Measurements from ENCODE around the gene HAND2. TPM values are rescaled to one million over a fixed set of nuclear protein-coding genes. Genes with fewer than 3 reads are reported as not detected.

Gene HAND2
- not detected for total RNA-seq

- Mint-ChIP-seq H3K27ac (peak within 1 kb of the TSS; percentile 76), H3K27me3 (peaks cover 89% of the 10 kb centered on the region), H3K4me1 (peaks cover 15% of the 10 kb centered on the region), H3K36me3 (peaks cover 7% of the 10 kb centered on the region), H3K4me3 (peak within 1 kb of the TSS; percentile 58), H3K9me3 (peaks cover 10% of the 10 kb centered on the region)
- DNase-seq (no peak), ATAC-seq (ENCODE audit: low read depth) (no peak)
- POLR2A ChIA-PET, result no interaction called here
Measured at GRCh38 chr4:173529477-173530325, at the start of gene HAND2. HAND2 (minus strand) TSS chr4:173530229; CDS start chr4:173529289, 940 bp downstream.

- Mint-ChIP-seq H3K36me3 (no peaks in the 10 kb centered on the region), H3K9me3 (no peaks in the 10 kb centered on the region), H3K4me1 (no peaks in the 10 kb centered on the region), H3K4me3 (no peak overlapping the region), H3K27ac (no peak overlapping the region), H3K27me3 (no peaks in the 10 kb centered on the region)
- ATAC-seq (ENCODE audit: low read depth) (no peak), DNase-seq (no peak)
- POLR2A ChIA-PET, result no interaction called here
Measured at GRCh38 chr4:173578956-173579355, 48.9 kb upstream of the HAND2 start.

GRCh38 chr4:173577963-173578362 lies 47.9 kb upstream of the HAND2 start:
- no peaks in the 10 kb centered on the region for H3K27me3 Mint-ChIP-seq
- H3K9me3 Mint-ChIP-seq, result no peaks in the 10 kb centered on the region
- no peak overlapping the region for H3K27ac Mint-ChIP-seq
- H3K4me1 Mint-ChIP-seq, result no peaks in the 10 kb centered on the region
- no peaks in the 10 kb centered on the region for H3K36me3 Mint-ChIP-seq
- ATAC-seq (ENCODE audit: low read depth) (no peak), DNase-seq (no peak)
- POLR2A ChIA-PET, result no interaction called here
- no peak overlapping the region for H3K4me3 Mint-ChIP-seq

- no peaks in the 10 kb centered on the region for H3K36me3 Mint-ChIP-seq
- DNase-seq (no peak), ATAC-seq (ENCODE audit: low read depth) (no peak)
- no peaks in the 10 kb centered on the region for H3K9me3 Mint-ChIP-seq
- H3K27me3 Mint-ChIP-seq, result no peaks in the 10 kb centered on the region
- H3K4me1 Mint-ChIP-seq, result no peaks in the 10 kb centered on the region
- POLR2A ChIA-PET, result no interaction called here
- H3K4me3 Mint-ChIP-seq, result no peak overlapping the region
- H3K27ac Mint-ChIP-seq, result no peak overlapping the region
Measured at GRCh38 chr4:173575482-173576152, 45.6 kb upstream of the HAND2 start.

GRCh38 chr4:173573725-173574124 lies 43.7 kb upstream of the HAND2 start:
- Mint-ChIP-seq H3K27me3 (no peaks in the 10 kb centered on the region), H3K4me1 (no peaks in the 10 kb centered on the region), H3K27ac (no peak overlapping the region), H3K9me3 (no peaks in the 10 kb centered on the region), H3K36me3 (no peaks in the 10 kb centered on the region), H3K4me3 (no peak overlapping the region)
- POLR2A ChIA-PET, result no interaction called here
- no peak for DNase-seq
- ATAC-seq (ENCODE audit: low read depth), result no peak

GRCh38 chr4:173573286-173573685 lies 43.3 kb upstream of the HAND2 start:
- DNase-seq, result no peak
- Mint-ChIP-seq H3K4me3 (no peak overlapping the region), H3K9me3 (no peaks in the 10 kb centered on the region), H3K36me3 (no peaks in the 10 kb centered on the region), H3K27ac (no peak overlapping the region), H3K27me3 (no peaks in the 10 kb centered on the region), H3K4me1 (no peaks in the 10 kb centered on the region)
- POLR2A ChIA-PET, result no interaction called here
- ATAC-seq (ENCODE audit: low read depth), result no peak

GRCh38 chr4:173572493-173573129 lies 42.6 kb upstream of the HAND2 start:
- no peak for ATAC-seq (ENCODE audit: low read depth)
- H3K4me3 Mint-ChIP-seq, result no peak overlapping the region
- H3K27ac Mint-ChIP-seq, result no peak overlapping the region
- H3K4me1 Mint-ChIP-seq, result no peaks in the 10 kb centered on the region
- no peak for DNase-seq
- no peaks in the 10 kb centered on the region for H3K27me3 Mint-ChIP-seq
- no peaks in the 10 kb centered on the region for H3K9me3 Mint-ChIP-seq
- POLR2A ChIA-PET, result no interaction called here
- H3K36me3 Mint-ChIP-seq, result no peaks in the 10 kb centered on the region

- H3K4me1 Mint-ChIP-seq, result no peaks in the 10 kb centered on the region
- POLR2A ChIA-PET, result no interaction called here
- H3K9me3 Mint-ChIP-seq, result no peaks in the 10 kb centered on the region
- no peaks in the 10 kb centered on the region for H3K27me3 Mint-ChIP-seq
- ATAC-seq (ENCODE audit: low read depth) (no peak), DNase-seq (no peak)
- no peaks in the 10 kb centered on the region for H3K36me3 Mint-ChIP-seq
- no peak overlapping the region for H3K27ac Mint-ChIP-seq
- H3K4me3 Mint-ChIP-seq, result no peak overlapping the region
Measured at GRCh38 chr4:173571620-173572019, 41.6 kb upstream of the HAND2 start.

GRCh38 chr4:173565281-173565680 lies 35.3 kb upstream of the HAND2 start:
- no peaks in the 10 kb centered on the region for H3K9me3 Mint-ChIP-seq
- no peak overlapping the region for H3K27ac Mint-ChIP-seq
- H3K27me3 Mint-ChIP-seq, result no peaks in the 10 kb centered on the region
- DNase-seq (no peak), ATAC-seq (ENCODE audit: low read depth) (no peak)
- POLR2A ChIA-PET, result no interaction called here
- H3K4me3 Mint-ChIP-seq, result no peak overlapping the region
- H3K36me3 Mint-ChIP-seq, result no peaks in the 10 kb centered on the region
- no peaks in the 10 kb centered on the region for H3K4me1 Mint-ChIP-seq

GRCh38 chr4:173564461-173564860 lies 34.4 kb upstream of the HAND2 start:
- no peak overlapping the region for H3K4me3 Mint-ChIP-seq
- no peaks in the 10 kb centered on the region for H3K9me3 Mint-ChIP-seq
- DNase-seq (no peak), ATAC-seq (ENCODE audit: low read depth) (no peak)
- no peak overlapping the region for H3K27ac Mint-ChIP-seq
- no peaks in the 10 kb centered on the region for H3K4me1 Mint-ChIP-seq
- no peaks in the 10 kb centered on the region for H3K27me3 Mint-ChIP-seq
- POLR2A ChIA-PET, result no interaction called here
- H3K36me3 Mint-ChIP-seq, result no peaks in the 10 kb centered on the region

- Mint-ChIP-seq H3K27ac (no peak overlapping the region), H3K27me3 (peaks cover 3% of the 10 kb centered on the region), H3K36me3 (no peaks in the 10 kb centered on the region), H3K4me3 (no peak overlapping the region), H3K4me1 (no peaks in the 10 kb centered on the region), H3K9me3 (no peaks in the 10 kb centered on the region)
- ATAC-seq (ENCODE audit: low read depth) (no peak), DNase-seq (no peak)
- POLR2A ChIA-PET, result no interaction called here
Measured at GRCh38 chr4:173560896-173561295, 30.9 kb upstream of the HAND2 start.

- Mint-ChIP-seq H3K9me3 (no peaks in the 10 kb centered on the region), H3K4me3 (no peak overlapping the region), H3K27me3 (peaks cover 5% of the 10 kb centered on the region), H3K36me3 (no peaks in the 10 kb centered on the region), H3K27ac (no peak overlapping the region), H3K4me1 (no peaks in the 10 kb centered on the region)
- ATAC-seq (ENCODE audit: low read depth) (no peak), DNase-seq (no peak)
- POLR2A ChIA-PET, result no interaction called here
Measured at GRCh38 chr4:173556398-173557131, 26.5 kb upstream of the HAND2 start.

GRCh38 chr4:173547889-173548288 lies 17.9 kb upstream of the HAND2 start:
- POLR2A ChIA-PET, result no interaction called here

More at GRCh38 chr4:173547889-173548288, 17.9 kb upstream of the HAND2 start:
- no peak for DNase-seq
- H3K9me3 Mint-ChIP-seq, result no peaks in the 10 kb centered on the region
- H3K27ac Mint-ChIP-seq, result no peak overlapping the region
- H3K27me3 Mint-ChIP-seq, result peaks cover 21% of the 10 kb centered on the region
- H3K36me3 Mint-ChIP-seq, result no peaks in the 10 kb centered on the region
- no peak overlapping the region for H3K4me3 Mint-ChIP-seq
- ATAC-seq (ENCODE audit: low read depth), result no peak
- no peaks in the 10 kb centered on the region for H3K4me1 Mint-ChIP-seq

Data from activated naive CD8-positive, alpha-beta T cell treated with anti-CD3 and anti-CD28 coated beads, Interleukin-2, amount 10 ng/mL, durations not matched to agents 7 days and 5 days (primary cell).